Measurements from ENCODE around the gene NCEH1. TPM values are rescaled to one million over a fixed set of nuclear protein-coding genes. Genes with fewer than 3 reads are reported as not detected.
"Not testable (repeated sequence)": the region's sequence is repeated elsewhere in the genome, so short reads cannot be mapped to it uniquely, and the experiment has no call there.

Gene NCEH1
- total RNA-seq, 1 donor from 2014 or later = 2.3 TPM

GRCh38 chr3:172705170-172705569, 5.7 kb downstream of the NCEH1 start:
- Mint-ChIP-seq H3K36me3 (ENCODE audit: low read depth) (no peaks in the 10 kb centered on the region), H3K27me3 (ENCODE audit: low read depth) (no peaks in the 10 kb centered on the region), H3K27ac (ENCODE audit: unreplicated experiment) (no peak overlapping the region), H3K9me3 (no peaks in the 10 kb centered on the region), H3K4me3 (no peak overlapping the region), H3K4me1 (peaks cover 10% of the 10 kb centered on the region)
- no peak for TF ChIP-seq CTCF (conservative IDR thresholded peaks at IDR 0.05)
- DNase-seq (ENCODE audit: low read depth, low spot score) = no peak

- no peaks in the 10 kb centered on the region for H3K9me3 Mint-ChIP-seq
- H3K4me1 Mint-ChIP-seq = peaks cover 6% of the 10 kb centered on the region
- no peak for DNase-seq (ENCODE audit: low read depth, low spot score)
- TF ChIP-seq CTCF (conservative IDR thresholded peaks at IDR 0.05) = no peak
- H3K27me3 Mint-ChIP-seq (ENCODE audit: low read depth) = no peaks in the 10 kb centered on the region
- H3K4me3 Mint-ChIP-seq = no peak overlapping the region
- no peak overlapping the region for H3K27ac Mint-ChIP-seq (ENCODE audit: unreplicated experiment)
- H3K36me3 Mint-ChIP-seq (ENCODE audit: low read depth) = no peaks in the 10 kb centered on the region
Measured at GRCh38 chr3:172704001-172704400, 6.9 kb downstream of the NCEH1 start.

GRCh38 chr3:172702731-172703130, 8.1 kb downstream of the NCEH1 start:
- H3K27me3 Mint-ChIP-seq (ENCODE audit: low read depth); H3K9me3 Mint-ChIP-seq; H3K4me3 Mint-ChIP-seq; DNase-seq (ENCODE audit: low read depth, low spot score); H3K36me3 Mint-ChIP-seq (ENCODE audit: low read depth); H3K27ac Mint-ChIP-seq (ENCODE audit: unreplicated experiment): not testable (repeated sequence)
- H3K4me1 Mint-ChIP-seq = peaks cover 15% of the 10 kb centered on the region

- H3K27ac Mint-ChIP-seq (ENCODE audit: unreplicated experiment) = no peak overlapping the region
- no peaks in the 10 kb centered on the region for H3K9me3 Mint-ChIP-seq
- no peak overlapping the region for H3K4me3 Mint-ChIP-seq
- no peaks in the 10 kb centered on the region for H3K27me3 Mint-ChIP-seq (ENCODE audit: low read depth)
- no peak for TF ChIP-seq CTCF (conservative IDR thresholded peaks at IDR 0.05)
- no peaks in the 10 kb centered on the region for H3K36me3 Mint-ChIP-seq (ENCODE audit: low read depth)
- peaks cover 19% of the 10 kb centered on the region for H3K4me1 Mint-ChIP-seq
- no peak for DNase-seq (ENCODE audit: low read depth, low spot score)
Measured at GRCh38 chr3:172702256-172702655, 8.6 kb downstream of the NCEH1 start.

GRCh38 chr3:172701751-172702150, 9.1 kb downstream of the NCEH1 start:
- TF ChIP-seq CTCF (conservative IDR thresholded peaks at IDR 0.05) = no peak
- Mint-ChIP-seq H3K4me1 (peaks cover 21% of the 10 kb centered on the region), H3K4me3 (no peak overlapping the region), H3K9me3 (no peaks in the 10 kb centered on the region), H3K36me3 (ENCODE audit: low read depth) (no peaks in the 10 kb centered on the region), H3K27me3 (ENCODE audit: low read depth) (no peaks in the 10 kb centered on the region), H3K27ac (ENCODE audit: unreplicated experiment) (no peak overlapping the region)
- DNase-seq (ENCODE audit: low read depth, low spot score) = no peak

GRCh38 chr3:172700936-172701455, 9.9 kb downstream of the NCEH1 start:
- H3K4me1 Mint-ChIP-seq = peaks cover 21% of the 10 kb centered on the region
- H3K27ac Mint-ChIP-seq (ENCODE audit: unreplicated experiment) = no peak overlapping the region
- H3K27me3 Mint-ChIP-seq (ENCODE audit: low read depth) = no peaks in the 10 kb centered on the region
- H3K4me3 Mint-ChIP-seq = no peak overlapping the region
- no peaks in the 10 kb centered on the region for H3K9me3 Mint-ChIP-seq
- DNase-seq (ENCODE audit: low read depth, low spot score) = no peak
- H3K36me3 Mint-ChIP-seq (ENCODE audit: low read depth) = no peaks in the 10 kb centered on the region
- TF ChIP-seq CTCF (conservative IDR thresholded peaks at IDR 0.05) = no peak

Measured in neural crest cell (in vitro differentiated cells).